MCF 10A (cell line): ENCODE results near the gene MRNIP. TPM values are rescaled to one million over a fixed set of nuclear protein-coding genes. Genes with fewer than 3 reads are reported as not detected.
A peak's percentile ranks its signal among the peaks of the same experiment; 100 is the strongest.

Source experiments
- BruUV-seq: library from RNA; stranded (reverse); fragments of 400-500 nt; replicated peaks from 2 replicates; lab custom pipeline; 2021; lab: Mats Ljungman, UMichigan
- CTCF ChIA-PET: fragments of 300-600 bp; sonication (Branson Sonifier 250); formaldehyde crosslinking; extraction: SDS; loops from one replicate; lab custom pipeline; 2021; ENCODE audit warnings: antibody characterized with exemption, inconsistent platforms; lab: Yijun Ruan, JAX
- POLR2A ChIA-PET: fragments of 300-600, 350-650 bp; sonication (Branson Sonifier 250); formaldehyde crosslinking; extraction: SDS; loops from one replicate; lab custom pipeline; 2020; ENCODE audit warnings: antibody characterized with exemption, inconsistent platforms; lab: Yijun Ruan, JAX
- DNase-seq: peaks from one replicate; pipeline ENCODE4 v3.0.0-alpha.2; 2018; ENCODE audit not compliant: unreplicated experiment
- H3K27ac Mint-ChIP-seq: one replicate; pipeline ENCODE4 v1.8.0; 2022; ENCODE audit warnings: mild to moderate bottlenecking, low read depth, mixed read lengths; ENCODE audit not compliant: unreplicated experiment
- H3K27me3 Mint-ChIP-seq: one replicate; pipeline ENCODE4 v1.8.0; 2022; ENCODE audit warnings: mixed read lengths; ENCODE audit not compliant: insufficient read depth, unreplicated experiment
- H3K36me3 Mint-ChIP-seq: one replicate; pipeline ENCODE4 v1.8.0; 2022; ENCODE audit warnings: mild to moderate bottlenecking, moderate library complexity, mixed read lengths; ENCODE audit not compliant: insufficient read depth, unreplicated experiment
- H3K4me1 Mint-ChIP-seq: one replicate; pipeline ENCODE4 v1.8.0; 2022; ENCODE audit warnings: mixed read lengths; ENCODE audit not compliant: insufficient read depth, unreplicated experiment
- H3K4me3 Mint-ChIP-seq: one replicate; pipeline ENCODE4 v1.8.0; 2022; ENCODE audit warnings: mild to moderate bottlenecking, moderate library complexity, mixed read lengths; ENCODE audit not compliant: unreplicated experiment
- H3K9me3 Mint-ChIP-seq: one replicate; pipeline ENCODE4 v1.8.0; 2022; ENCODE audit warnings: mixed read lengths; ENCODE audit not compliant: unreplicated experiment
- intact Hi-C: fragments of 100-400 bp; cut with micrococcal nuclease; formaldehyde crosslinking; loops from 2 replicates; pipeline ENCODE4 v1.14.1; 2022
- total RNA-seq: library from RNA; stranded (reverse); gene quantifications from 2 replicates; pipeline ENCODE4 v1.2.3, GENCODE V29; 2022
- TF ChIP-seq, protein P1 (sequence below): fragments of 200-600 bp; IDR thresholded peaks from one replicate; pipeline ENCODE4 v1.8.0; 2022; ENCODE audit warnings: antibody characterized with exemption, mild to moderate bottlenecking; ENCODE audit not compliant: unreplicated experiment

MRNIP gene
- total RNA-seq, 1 experiment from 2014 or later, result 42.8 TPM

DNA sequence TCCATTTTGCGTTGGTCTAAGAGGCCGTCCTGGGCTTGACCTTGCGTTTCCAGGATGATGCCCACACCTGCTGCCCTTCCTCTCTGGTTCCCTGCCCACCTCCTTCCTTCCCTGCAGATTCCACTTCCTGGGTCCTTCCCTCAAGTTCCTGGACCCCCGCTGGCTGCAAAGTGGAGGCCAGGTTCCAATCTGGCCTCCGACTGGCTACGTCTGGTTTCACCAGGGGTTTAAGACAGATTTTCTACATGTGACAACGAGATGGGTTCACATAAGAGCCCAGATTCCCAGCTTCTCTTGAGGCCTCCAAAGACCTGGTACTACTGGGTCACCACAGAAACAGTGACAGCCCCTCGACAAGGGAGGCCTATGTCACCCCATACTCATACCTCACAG lies 54.1 kb downstream of the MRNIP start:
- no peaks in the 10 kb centered on the region for H3K9me3 Mint-ChIP-seq
- no peak for DNase-seq
- intact Hi-C loops, result no loop called here
- H3K4me3 Mint-ChIP-seq, result peak overlapping the region; percentile 82
- no TSS peak for BruUV-seq
- no peaks in the 10 kb centered on the region for H3K27me3 Mint-ChIP-seq
- TF ChIP-seq, protein P1, sequence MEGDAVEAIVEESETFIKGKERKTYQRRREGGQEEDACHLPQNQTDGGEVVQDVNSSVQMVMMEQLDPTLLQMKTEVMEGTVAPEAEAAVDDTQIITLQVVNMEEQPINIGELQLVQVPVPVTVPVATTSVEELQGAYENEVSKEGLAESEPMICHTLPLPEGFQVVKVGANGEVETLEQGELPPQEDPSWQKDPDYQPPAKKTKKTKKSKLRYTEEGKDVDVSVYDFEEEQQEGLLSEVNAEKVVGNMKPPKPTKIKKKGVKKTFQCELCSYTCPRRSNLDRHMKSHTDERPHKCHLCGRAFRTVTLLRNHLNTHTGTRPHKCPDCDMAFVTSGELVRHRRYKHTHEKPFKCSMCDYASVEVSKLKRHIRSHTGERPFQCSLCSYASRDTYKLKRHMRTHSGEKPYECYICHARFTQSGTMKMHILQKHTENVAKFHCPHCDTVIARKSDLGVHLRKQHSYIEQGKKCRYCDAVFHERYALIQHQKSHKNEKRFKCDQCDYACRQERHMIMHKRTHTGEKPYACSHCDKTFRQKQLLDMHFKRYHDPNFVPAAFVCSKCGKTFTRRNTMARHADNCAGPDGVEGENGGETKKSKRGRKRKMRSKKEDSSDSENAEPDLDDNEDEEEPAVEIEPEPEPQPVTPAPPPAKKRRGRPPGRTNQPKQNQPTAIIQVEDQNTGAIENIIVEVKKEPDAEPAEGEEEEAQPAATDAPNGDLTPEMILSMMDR, result no peak
- ChIA-PET POLR2A (interaction anchor here (1.4 to 6.2 kb wide), 3 partner anchors 15 to 72 kb away, joined by 3 to 134 read pairs (median 37); partner anchors contain the start of genes MAML1 and SQSTM1), CTCF (no interaction called here)
- peaks cover 43% of the 10 kb centered on the region for H3K36me3 Mint-ChIP-seq
- H3K27ac Mint-ChIP-seq, result peak overlapping the region; percentile 92
- peaks cover 29% of the 10 kb centered on the region for H3K4me1 Mint-ChIP-seq

DNA sequence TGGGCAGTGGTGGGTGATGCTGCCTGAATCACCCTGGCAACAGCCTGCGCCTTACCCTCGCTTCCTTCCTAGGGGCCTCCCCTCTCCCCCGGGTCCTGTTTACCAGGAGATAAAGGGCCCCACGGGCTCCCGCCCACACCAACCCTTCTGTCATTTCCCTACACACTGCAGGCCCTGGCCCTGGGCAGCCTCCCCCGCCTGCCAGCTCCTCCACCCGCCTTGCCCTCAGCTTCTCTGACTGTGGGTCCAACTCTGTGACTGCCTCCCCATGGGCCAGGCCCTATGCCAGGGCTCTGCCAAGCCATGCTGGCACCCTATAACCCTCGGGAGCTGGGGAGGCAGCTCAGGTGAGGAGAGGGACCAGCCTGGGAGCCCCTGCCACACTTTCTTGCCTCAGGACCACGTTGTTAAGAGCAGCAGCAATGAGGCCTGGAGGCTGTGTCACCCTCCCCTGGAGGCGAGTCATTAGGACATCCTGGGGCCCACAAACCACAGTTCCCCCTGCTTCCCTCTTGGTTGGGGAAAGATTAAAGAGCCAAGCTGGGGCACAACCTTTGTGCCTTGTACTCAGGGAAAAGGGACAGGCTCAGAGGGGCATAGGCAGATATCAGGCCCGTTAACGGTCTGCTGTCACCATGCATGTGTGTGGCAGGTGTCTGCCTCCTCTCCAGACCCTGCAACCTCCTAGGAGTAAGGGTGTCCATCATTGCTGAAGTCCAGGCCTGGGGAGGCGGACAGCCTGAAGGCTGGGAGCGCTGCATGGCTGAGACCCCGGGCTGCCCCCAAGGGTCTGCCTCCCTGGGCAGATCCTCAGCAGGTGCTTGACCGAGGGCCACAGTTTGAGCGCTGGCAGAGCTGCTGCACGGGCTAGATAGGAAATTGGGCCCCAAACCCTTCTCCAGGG lies 54.7 kb downstream of the MRNIP start:
- Mint-ChIP-seq H3K27ac (peak overlapping the region; percentile 92), H3K4me1 (peaks cover 29% of the 10 kb centered on the region), H3K27me3 (no peaks in the 10 kb centered on the region), H3K4me3 (no peak overlapping the region), H3K9me3 (no peaks in the 10 kb centered on the region), H3K36me3 (peaks cover 46% of the 10 kb centered on the region)
- no TSS peak for BruUV-seq
- TF ChIP-seq, protein P1, result no peak
- CTCF ChIA-PET, result no interaction called here
- no peak for DNase-seq
- intact Hi-C loops, result no loop called here
- POLR2A ChIA-PET, result interaction anchor here (1.4 to 6.2 kb wide), 4 partner anchors 15 to 71 kb away, joined by 3 to 134 read pairs (median 21); partner anchors contain the start of genes MAML1 and SQSTM1

DNA sequence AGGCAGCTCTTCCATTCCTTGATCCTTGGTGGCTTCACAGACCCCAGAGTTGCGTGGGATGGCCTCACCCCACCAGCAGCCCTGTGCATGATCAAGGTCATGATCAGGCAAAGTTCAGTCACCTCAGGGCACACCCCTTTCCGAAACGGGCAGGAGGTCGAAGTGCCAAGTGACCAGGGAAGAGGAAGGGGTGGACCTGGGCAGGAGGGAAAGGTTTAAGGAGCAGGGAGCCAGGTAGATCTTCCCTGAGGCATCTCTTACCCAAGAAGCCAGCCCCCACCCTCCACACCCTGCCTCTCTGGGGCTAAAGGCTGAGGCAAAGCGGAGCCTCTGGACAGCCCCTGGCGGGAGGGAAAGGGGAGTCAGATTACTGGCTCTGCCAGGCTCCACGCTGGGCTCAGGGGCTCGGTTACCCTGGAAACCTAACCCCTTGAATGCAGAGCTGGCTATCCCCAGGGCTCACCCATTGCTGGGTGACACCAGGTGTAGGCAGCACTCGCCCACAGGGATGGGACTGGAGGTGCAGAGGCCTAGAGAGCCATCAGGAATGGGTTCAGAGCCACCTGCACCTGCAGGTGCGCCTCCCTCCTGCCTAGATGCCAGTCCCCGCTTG lies 55.6 kb downstream of the MRNIP start:
- Mint-ChIP-seq H3K4me1 (peaks cover 26% of the 10 kb centered on the region), H3K9me3 (no peaks in the 10 kb centered on the region), H3K27ac (peak overlapping the region; percentile 92), H3K4me3 (no peak overlapping the region), H3K36me3 (peaks cover 46% of the 10 kb centered on the region), H3K27me3 (no peaks in the 10 kb centered on the region)
- no peak for DNase-seq
- no TSS peak for BruUV-seq
- ChIA-PET CTCF (interaction anchor here (0.8 kb wide), 1 partner anchor 9 kb away, joined by 3 read pairs; the partner anchor contains the start of gene LTC4S), POLR2A (interaction anchor here (1.4 to 2.4 kb wide), 2 partner anchors 18 to 40 kb away, joined by 3 to 5 read pairs; partner anchors contain the start of gene SQSTM1)
- intact Hi-C loops, result no loop called here
- TF ChIP-seq, protein P1, result no peak
